PC-9 (cell line): ENCODE measurements around the gene FAM114A1. TPM values are rescaled to one million over a fixed set of nuclear protein-coding genes. Genes with fewer than 3 reads are reported as not detected.

Experiments
- BruUV-seq: library from RNA; stranded (reverse); fragments of 400-500 nt; replicated peaks from 2 replicates; lab custom pipeline; 2021; lab: Mats Ljungman, UMichigan
- CTCF ChIA-PET: fragments of 300-600 bp; sonication (Branson Sonifier 250); formaldehyde crosslinking; loops from one replicate; lab custom pipeline; 2022; ENCODE audit warnings: antibody characterized with exemption; lab: Charles Lee
- POLR2A ChIA-PET: fragments of 300-600 bp; sonication (Branson Sonifier 250); formaldehyde crosslinking; loops from one replicate; lab custom pipeline; 2022; ENCODE audit warnings: antibody characterized with exemption; ENCODE audit not compliant: unreplicated experiment; lab: Charles Lee
- DNase-seq, 2 experiments: peaks; one replicate each; pipeline versions ENCODE4 v3.0.0 to v3.0.0-alpha.2; 2015 to 2022; ENCODE audit warnings: mixed read lengths in 1 of 2
- H2AFZ ChIP-seq: fragments of 200-600 bp; sonication (generic); 2 replicates; pipeline ENCODE4 v1.8.1; 2017; ENCODE audit warnings: antibody characterized with exemption
- H3F3A ChIP-seq: fragments of 200-600 bp; sonication (generic); 2 replicates; pipeline ENCODE4 v1.8.1; 2017; ENCODE audit warnings: antibody characterized with exemption, mild to moderate bottlenecking, low read depth; ENCODE audit not compliant: insufficient read depth
- H3K27ac ChIP-seq: fragments of 200-600 bp; sonication (generic); 2 replicates; pipeline ENCODE4 v1.6.1; 2016; ENCODE audit warnings: mixed run types
- H3K27me3 ChIP-seq: fragments of 200-600 bp; sonication (generic); 2 replicates; pipeline ENCODE4 v1.6.1; 2016; ENCODE audit warnings: low read depth, mixed run types; ENCODE audit not compliant: insufficient read depth
- H3K36me3 ChIP-seq: fragments of 200-600 bp; sonication (generic); 2 replicates; pipeline ENCODE4 v1.6.1; 2016; ENCODE audit warnings: low read depth, mixed run types
- H3K4me1 ChIP-seq: fragments of 200-600 bp; sonication (generic); replicated peaks from 2 replicates; pipeline ENCODE4 v1.6.1; 2016; ENCODE audit warnings: mixed run types; ENCODE audit not compliant: insufficient read depth
- H3K4me2 ChIP-seq: fragments of 200-600 bp; sonication (generic); 2 replicates; pipeline ENCODE4 v1.6.1; 2017; ENCODE audit warnings: mixed run types
- H3K4me3 ChIP-seq: fragments of 200-600 bp; sonication (generic); 2 replicates; pipeline ENCODE4 v1.6.1; 2016; ENCODE audit warnings: mixed run types
- H3K79me2 ChIP-seq: fragments of 200-600 bp; sonication (generic); 2 replicates; pipeline ENCODE4 v1.6.1; 2017; ENCODE audit warnings: low read depth, mixed run types
- H3K9me2 ChIP-seq: fragments of 200-600 bp; sonication (generic); 2 replicates; pipeline ENCODE4 v1.8.1; 2017; ENCODE audit warnings: mild to moderate bottlenecking; ENCODE audit not compliant: insufficient read depth
- H3K9me3 ChIP-seq: fragments of 200-600 bp; sonication (generic); 2 replicates; pipeline ENCODE4 v1.8.1; 2016; ENCODE audit warnings: low read depth; ENCODE audit not compliant: insufficient read depth
- H4K20me1 ChIP-seq: fragments of 200-600 bp; sonication (generic); 2 replicates; pipeline ENCODE4 v1.8.1; 2017; ENCODE audit not compliant: insufficient read depth
- CTCF ChIP-seq: fragments of 200-600 bp; sonication (generic); conservative IDR thresholded peaks from 2 replicates; pipeline ENCODE4 v1.6.1; 2017; ENCODE audit warnings: mixed run types, antibody characterized with exemption, mild to moderate bottlenecking, moderate library complexity
- EZH2 ChIP-seq: fragments of 200-600 bp; sonication (generic); IDR thresholded peaks from 2 replicates; pipeline ENCODE4 v1.8.0; 2017; ENCODE audit warnings: antibody characterized with exemption, low read depth
- intact Hi-C: fragments of 100-400 bp; cut with micrococcal nuclease; formaldehyde crosslinking; loops from one replicate; pipeline ENCODE4 v1.10.0; 2022; ENCODE audit not compliant: unreplicated experiment
- total RNA-seq: library from RNA; stranded (reverse); gene quantifications from 2 replicates; pipeline ENCODE4 v1.2.3, GENCODE V29; 2021

Gene FAM114A1
- total RNA-seq, 1 experiment from 2014 or later: 73.7 TPM

DNA sequence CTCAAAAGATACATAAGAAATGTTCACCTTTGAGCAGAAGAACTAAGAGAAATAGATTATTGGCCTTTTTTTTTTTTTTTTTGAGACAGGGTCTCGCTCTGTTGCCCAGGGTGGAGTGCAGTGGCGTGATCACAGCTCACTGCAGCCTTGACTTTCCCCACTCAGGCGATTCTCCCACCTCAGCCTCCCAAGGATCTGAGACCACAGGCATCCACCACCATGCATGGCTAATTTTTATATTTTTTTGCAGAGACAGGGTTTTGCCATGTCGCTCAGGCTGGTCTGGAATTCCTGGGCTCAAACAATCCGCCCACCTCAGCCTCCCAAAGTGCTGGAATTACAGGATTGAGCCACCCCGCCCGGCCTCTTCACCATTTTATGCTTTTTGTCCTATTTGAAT is 8.1 kb upstream of the FAM114A1 start:
- H3K4me1 ChIP-seq: peaks cover 26% of the 10 kb centered on the region
- no peak overlapping the region for H3K4me3 ChIP-seq
- no peak for DNase-seq
- no peak overlapping the region for H3K4me2 ChIP-seq
- H3F3A ChIP-seq: peaks cover 17% of the 10 kb centered on the region
- TF ChIP-seq CTCF (no peak), EZH2 (no peak)
- BruUV-seq: no TSS peak
- H4K20me1 ChIP-seq: no peaks in the 10 kb centered on the region
- no peaks in the 10 kb centered on the region for H3K79me2 ChIP-seq
- H3K36me3 ChIP-seq: no peaks in the 10 kb centered on the region
- no peaks in the 10 kb centered on the region; the same call in 1 of the 2 replicates for H3K9me3 ChIP-seq
- H3K27ac ChIP-seq: peak overlapping the region; percentile 93; the same call in 1 of the 2 replicates
- H3K9me2 ChIP-seq: no peaks in the 10 kb centered on the region
- intact Hi-C loops: loop anchor here (5.0 to 10.0 kb wide), 4 partner anchors 57 to 795 kb away; partner anchors contain the start of gene TLR1
- ChIA-PET POLR2A (no interaction called here), CTCF (no interaction called here)
- H3K27me3 ChIP-seq: no peaks in the 10 kb centered on the region
- H2AFZ ChIP-seq: no peak overlapping the region

- POLR2A ChIA-PET: interaction anchor here (0.6 kb wide), 1 partner anchor 813 kb away, joined by 4 read pairs; no protein-coding TSS in a partner anchor
Measured at GRCh38 chr4:38860788-38861424, 6.7 kb upstream of the FAM114A1 start.

GRCh38 chr4:38861791-38862190 is 5.8 kb upstream of the FAM114A1 start:
- CTCF ChIA-PET: no interaction called here
- peaks cover 29% of the 10 kb centered on the region for H3K4me1 ChIP-seq

More at GRCh38 chr4:38860788-38861424, 6.7 kb upstream of the FAM114A1 start:
- Histone ChIP-seq H3K4me1 (peaks cover 26% of the 10 kb centered on the region), H3K27me3 (no peaks in the 10 kb centered on the region), H4K20me1 (no peaks in the 10 kb centered on the region), H3K4me3 (no peak overlapping the region), H3K36me3 (no peaks in the 10 kb centered on the region), H3K27ac (no peak overlapping the region), H3K79me2 (no peaks in the 10 kb centered on the region), H3F3A (peaks cover 17% of the 10 kb centered on the region), H3K9me2 (no peaks in the 10 kb centered on the region), H3K9me3 (no peaks in the 10 kb centered on the region), H3K4me2 (no peak overlapping the region), H2AFZ (no peak overlapping the region)
- intact Hi-C loops: no loop called here
- CTCF ChIA-PET: interaction anchor here (0.6 to 1.3 kb wide), 4 partner anchors 47 to 681 kb away, joined by 3 to 4 read pairs (median 4); partner anchors contain the start of gene TLR10
- DNase-seq: peak in 1 of 2 experiments; percentile 18
- TF ChIP-seq EZH2 (no peak), CTCF (peak; percentile 81)
- no TSS peak for BruUV-seq

More at GRCh38 chr4:38861791-38862190, 5.8 kb upstream of the FAM114A1 start:
- H3K36me3 ChIP-seq: no peaks in the 10 kb centered on the region
- POLR2A ChIA-PET: no interaction called here
- intact Hi-C loops: no loop called here
- H3K4me3 ChIP-seq: no peak overlapping the region
- peaks cover 17% of the 10 kb centered on the region for H3F3A ChIP-seq
- no peak overlapping the region for H3K4me2 ChIP-seq
- no peaks in the 10 kb centered on the region for H4K20me1 ChIP-seq
- no TSS peak for BruUV-seq
- H3K9me2 ChIP-seq: no peaks in the 10 kb centered on the region
- no peak overlapping the region for H3K27ac ChIP-seq
- TF ChIP-seq CTCF: no peak
- TF ChIP-seq EZH2: no peak
- H2AFZ ChIP-seq: no peak overlapping the region
- H3K79me2 ChIP-seq: no peaks in the 10 kb centered on the region
- no peaks in the 10 kb centered on the region for H3K9me3 ChIP-seq
- no peaks in the 10 kb centered on the region for H3K27me3 ChIP-seq
- no peak for DNase-seq
